Nephron progenitor cell (in vitro differentiated cells): ENCODE data around the gene SF3A2.

Experiments used
- DNase-seq: peaks from one replicate; pipeline ENCODE4 v3.0.0; 2021
- H3K27ac Mint-ChIP-seq: 2 replicates; pipeline ENCODE4 v1.8.0; 2021; ENCODE audit warnings: mild to moderate bottlenecking, moderate library complexity, mixed read lengths
- H3K27me3 Mint-ChIP-seq: 2 replicates; pipeline ENCODE4 v1.8.0; 2021; ENCODE audit warnings: mild to moderate bottlenecking, low read depth, mixed read lengths; ENCODE audit not compliant: poor library complexity
- H3K36me3 Mint-ChIP-seq: 2 replicates; pipeline ENCODE4 v1.8.0; 2021; ENCODE audit warnings: low read depth, mixed read lengths
- H3K4me1 Mint-ChIP-seq: 2 replicates; pipeline ENCODE4 v1.8.0; 2021; ENCODE audit warnings: mixed read lengths
- H3K4me3 Mint-ChIP-seq: 2 replicates; pipeline ENCODE4 v1.8.0; 2021; ENCODE audit warnings: mild to moderate bottlenecking, moderate library complexity, mixed read lengths
- H3K9me3 Mint-ChIP-seq: 2 replicates; pipeline ENCODE4 v1.8.0; 2021; ENCODE audit warnings: mild to moderate bottlenecking, moderate library complexity, mixed read lengths
- TF ChIP-seq, protein P1 (sequence below): fragments of 200-600 bp; sonication (generic); IDR thresholded peaks from 2 replicates; pipeline ENCODE4 v1.5.0; 2021; ENCODE audit warnings: antibody characterized with exemption

Gene SF3A2

DNA sequence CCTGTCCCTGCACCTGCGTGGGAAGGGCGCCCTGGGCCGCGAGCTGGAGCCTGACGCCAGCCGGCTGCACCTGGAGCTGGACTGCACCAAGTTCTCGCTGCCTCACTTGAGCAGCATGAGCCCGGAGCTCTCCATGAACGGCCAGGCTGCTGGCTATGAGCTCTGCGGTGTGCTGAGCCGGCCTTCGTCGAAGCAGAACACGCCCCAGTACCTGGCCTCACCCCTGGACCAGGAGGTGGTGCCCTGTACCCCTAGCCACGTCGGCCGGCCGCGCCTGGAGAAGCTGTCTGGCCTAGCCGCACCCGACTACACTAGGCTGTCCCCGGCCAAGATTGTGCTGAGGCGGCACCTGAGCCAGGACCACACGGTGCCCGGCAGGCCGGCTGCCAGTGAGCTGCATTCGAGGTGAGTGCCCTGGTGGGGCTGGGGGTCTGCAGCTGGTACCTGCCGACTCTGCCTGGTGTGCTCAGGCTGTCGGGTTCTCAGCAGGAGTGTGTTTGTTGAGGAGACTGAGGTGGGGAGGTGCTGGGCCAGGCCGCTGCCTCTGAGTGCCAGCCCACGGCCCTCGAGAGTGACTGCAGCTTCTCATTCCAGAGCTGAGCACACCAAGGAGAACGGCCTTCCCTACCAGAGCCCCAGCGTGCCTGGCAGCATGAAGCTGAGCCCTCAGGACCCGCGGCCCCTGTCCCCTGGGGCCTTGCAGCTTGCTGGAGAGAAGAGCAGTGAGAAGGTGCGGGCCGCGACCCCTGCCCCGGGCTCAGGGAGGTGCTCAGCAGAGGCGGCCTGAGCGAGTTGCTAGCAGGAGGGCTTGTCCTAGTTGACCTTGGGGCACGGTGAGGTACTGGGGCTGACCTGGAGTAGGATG lies 20.0 kb upstream of the SF3A2 start:
- no peaks in the 10 kb centered on the region for H3K9me3 Mint-ChIP-seq
- H3K4me3 Mint-ChIP-seq = no peak overlapping the region
- H3K4me1 Mint-ChIP-seq = peaks cover 31% of the 10 kb centered on the region
- TF ChIP-seq, protein P1, sequence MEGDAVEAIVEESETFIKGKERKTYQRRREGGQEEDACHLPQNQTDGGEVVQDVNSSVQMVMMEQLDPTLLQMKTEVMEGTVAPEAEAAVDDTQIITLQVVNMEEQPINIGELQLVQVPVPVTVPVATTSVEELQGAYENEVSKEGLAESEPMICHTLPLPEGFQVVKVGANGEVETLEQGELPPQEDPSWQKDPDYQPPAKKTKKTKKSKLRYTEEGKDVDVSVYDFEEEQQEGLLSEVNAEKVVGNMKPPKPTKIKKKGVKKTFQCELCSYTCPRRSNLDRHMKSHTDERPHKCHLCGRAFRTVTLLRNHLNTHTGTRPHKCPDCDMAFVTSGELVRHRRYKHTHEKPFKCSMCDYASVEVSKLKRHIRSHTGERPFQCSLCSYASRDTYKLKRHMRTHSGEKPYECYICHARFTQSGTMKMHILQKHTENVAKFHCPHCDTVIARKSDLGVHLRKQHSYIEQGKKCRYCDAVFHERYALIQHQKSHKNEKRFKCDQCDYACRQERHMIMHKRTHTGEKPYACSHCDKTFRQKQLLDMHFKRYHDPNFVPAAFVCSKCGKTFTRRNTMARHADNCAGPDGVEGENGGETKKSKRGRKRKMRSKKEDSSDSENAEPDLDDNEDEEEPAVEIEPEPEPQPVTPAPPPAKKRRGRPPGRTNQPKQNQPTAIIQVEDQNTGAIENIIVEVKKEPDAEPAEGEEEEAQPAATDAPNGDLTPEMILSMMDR = no peak
- H3K36me3 Mint-ChIP-seq = peaks cover 44% of the 10 kb centered on the region
- peaks cover 3% of the 10 kb centered on the region for H3K27me3 Mint-ChIP-seq
- H3K27ac Mint-ChIP-seq = peak overlapping the region; percentile 17
- DNase-seq = no peak

DNA sequence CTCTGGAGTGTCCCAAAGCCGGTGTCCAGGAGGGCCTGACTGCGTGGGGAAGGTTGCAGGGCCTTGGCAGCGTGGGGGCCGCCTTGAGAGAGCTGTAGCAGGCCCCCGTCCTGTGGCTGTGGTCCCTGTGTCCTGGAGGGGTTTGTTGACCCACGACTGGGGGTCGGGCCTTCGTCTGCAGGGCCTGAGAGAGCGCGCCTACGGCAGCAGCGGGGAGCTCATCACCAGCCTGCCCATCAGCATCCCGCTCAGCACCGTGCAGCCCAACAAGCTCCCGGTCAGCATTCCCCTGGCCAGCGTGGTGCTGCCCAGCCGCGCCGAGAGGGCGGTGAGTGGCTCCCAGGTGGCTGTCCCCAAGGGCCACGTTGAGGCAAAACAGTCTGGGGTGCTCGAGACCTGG lies 19.0 kb upstream of the SF3A2 start:
- Mint-ChIP-seq H3K9me3 (no peaks in the 10 kb centered on the region), H3K4me1 (peaks cover 26% of the 10 kb centered on the region), H3K27me3 (peaks cover 3% of the 10 kb centered on the region), H3K4me3 (no peak overlapping the region), H3K36me3 (peaks cover 34% of the 10 kb centered on the region), H3K27ac (no peak overlapping the region)
- no peak for DNase-seq
- TF ChIP-seq, protein P1 = no peak

DNA sequence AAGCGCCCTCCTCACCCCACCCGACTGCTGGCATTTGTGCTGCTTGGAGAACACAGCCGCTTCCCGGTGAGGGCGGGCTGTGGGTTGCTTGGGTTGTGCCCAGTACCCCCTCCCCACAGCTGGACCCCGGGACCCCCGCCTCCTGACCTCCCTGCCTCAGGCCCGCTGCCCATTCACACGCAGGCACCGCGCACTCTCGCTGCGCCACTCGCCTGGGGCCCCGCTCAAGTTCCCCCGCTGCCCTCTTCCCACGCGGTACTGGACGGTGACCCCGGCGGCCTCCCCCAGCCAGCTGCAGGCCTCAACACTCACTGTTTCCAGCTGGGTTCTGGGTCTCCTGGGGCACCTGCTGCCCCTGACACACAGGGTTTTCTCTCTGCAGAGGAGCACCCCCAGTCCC lies 16.9 kb upstream of the SF3A2 start:
- Mint-ChIP-seq H3K4me3 (no peak overlapping the region), H3K27ac (no peak overlapping the region), H3K27me3 (peaks cover 3% of the 10 kb centered on the region), H3K4me1 (peaks cover 16% of the 10 kb centered on the region), H3K36me3 (peaks cover 40% of the 10 kb centered on the region), H3K9me3 (no peaks in the 10 kb centered on the region)
- no peak for DNase-seq
- TF ChIP-seq, protein P1 = no peak

DNA sequence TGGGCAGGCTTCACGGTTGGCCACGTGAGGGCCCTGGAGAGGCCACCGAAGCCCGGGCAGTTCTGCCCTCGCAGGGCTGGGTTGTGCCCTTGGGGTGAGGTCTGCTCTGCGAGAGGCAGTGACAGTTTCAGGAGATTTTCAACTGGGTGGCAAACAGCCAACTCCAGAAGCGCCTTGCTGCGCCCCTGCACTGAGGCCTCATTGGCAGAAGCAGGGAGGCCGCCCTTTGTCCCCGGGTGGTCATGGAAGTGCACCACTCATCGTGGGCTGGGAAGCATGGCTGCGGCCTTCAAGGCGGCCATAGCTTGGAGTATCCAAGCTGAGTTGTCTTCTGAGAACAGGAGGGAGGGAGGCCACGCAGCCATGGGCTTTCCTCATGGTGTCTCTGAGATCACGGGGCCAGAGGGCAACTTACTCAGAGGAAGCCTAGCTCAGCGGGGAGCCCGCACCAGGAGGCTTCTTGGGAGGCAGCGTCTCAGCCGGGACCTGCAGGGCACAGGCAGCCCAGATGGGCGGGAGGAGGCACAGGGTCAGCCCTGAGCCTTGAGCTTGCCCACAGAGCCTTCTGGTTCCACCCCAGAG lies 15.3 kb upstream of the SF3A2 start:
- Mint-ChIP-seq H3K36me3 (peaks cover 34% of the 10 kb centered on the region), H3K9me3 (no peaks in the 10 kb centered on the region), H3K4me1 (peaks cover 4% of the 10 kb centered on the region), H3K27ac (no peak overlapping the region), H3K4me3 (no peak overlapping the region), H3K27me3 (peaks cover 3% of the 10 kb centered on the region)
- no peak for DNase-seq
- TF ChIP-seq, protein P1 = no peak

DNA sequence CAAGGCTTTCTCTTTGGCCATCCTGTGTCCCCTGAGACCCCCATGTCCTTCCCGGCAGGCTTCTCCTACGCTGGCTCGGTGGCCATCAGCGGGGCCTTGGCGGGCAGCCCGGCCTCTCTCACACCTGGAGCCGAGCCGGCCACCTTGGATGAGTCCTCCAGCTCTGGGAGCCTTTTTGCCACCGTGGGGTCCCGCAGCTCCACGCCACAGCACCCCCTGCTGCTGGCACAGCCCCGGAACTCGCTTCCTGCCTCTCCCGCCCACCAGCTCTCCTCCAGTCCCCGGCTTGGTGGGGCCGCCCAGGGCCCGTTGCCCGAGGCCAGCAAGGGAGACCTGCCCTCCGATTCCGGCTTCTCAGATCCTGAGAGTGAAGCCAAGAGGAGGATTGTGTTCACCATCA lies 14.7 kb upstream of the SF3A2 start:
- H3K9me3 Mint-ChIP-seq = no peaks in the 10 kb centered on the region
- peaks cover 4% of the 10 kb centered on the region for H3K4me1 Mint-ChIP-seq
- no peak overlapping the region for H3K4me3 Mint-ChIP-seq
- H3K27me3 Mint-ChIP-seq = peaks cover 3% of the 10 kb centered on the region
- H3K36me3 Mint-ChIP-seq = peaks cover 33% of the 10 kb centered on the region
- TF ChIP-seq, protein P1 = no peak
- no peak overlapping the region for H3K27ac Mint-ChIP-seq
- no peak for DNase-seq
